Mucosa of descending colon (tissue), 3 donors: ENCODE data around the gene OR7C2. TPM values are rescaled to one million over a fixed set of nuclear protein-coding genes. Genes with fewer than 3 reads are reported as not detected.
"Not testable (repeated sequence)": the region's sequence is repeated elsewhere in the genome, so short reads cannot be mapped to it uniquely, and the experiment has no call there.

Experiments used
- ATAC-seq: fragments of 200-7000 bp; cut with Tn5 transposase; one replicate; pipeline ENCODE4 v1.9.1; 2020; ENCODE audit warnings: mild to moderate bottlenecking, moderate library complexity
- DNase-seq, 3 donors: peaks; one replicate each; pipeline ENCODE4 v3.0.0-alpha.2; 2020
- H3K36me3 ChIP-seq: fragments of 200-600 bp; one replicate; pipeline ENCODE4 v1.8.0; 2021; ENCODE audit warnings: low read depth, mild to moderate bottlenecking
- H3K4me1 ChIP-seq: fragments of 200-600 bp; one replicate; pipeline ENCODE4 v1.8.0; 2021; ENCODE audit warnings: low read depth, mild to moderate bottlenecking
- H3K4me3 ChIP-seq: fragments of 200-600 bp; one replicate; pipeline ENCODE4 v1.8.0; 2021; ENCODE audit warnings: mild to moderate bottlenecking
- H3K9me3 ChIP-seq: fragments of 200-600 bp; one replicate; pipeline ENCODE4 v1.8.0; 2021; ENCODE audit warnings: mild to moderate bottlenecking
- CTCF ChIP-seq: fragments of 200-600 bp; IDR thresholded peaks from one replicate; pipeline ENCODE4 v1.8.0; 2022; ENCODE audit warnings: antibody characterized with exemption, mild to moderate bottlenecking
- intact Hi-C, 2 donors: fragments of 100-400 bp; cut with DNase I in 1 of 2; cut with micrococcal nuclease in 1 of 2; formaldehyde crosslinking; loops; one replicate each; pipeline versions ENCODE4 v1.11.0 to v1.11.1; 2022; cut with DNase I, micrococcal nuclease
- total RNA-seq, 3 donors: library from RNA; stranded (reverse); fragmentation: NEBNext Ultra II Directional in 2 of 3; extraction: Animal tissue kit (Norgen Biotek cat#: 25700) in 2 of 3; gene quantifications; one replicate each; pipeline versions ENCODE4 v1.2.1 to v1.2.4, GENCODE V29; 2021 to 2023
- donor health status: DM: no; HTN: no; CAD: no; lungs with moderate emphysema.
- donor health status: DM: no; HTN: no; CAD: no.
- donor health status: DM: no; HTN: yes; CAD: no.

The OR7C2 gene
- total RNA-seq, 3 donors from 2014 or later = not detected

- H3K9me3 ChIP-seq = no peaks in the 10 kb centered on the region
- no peaks in the 10 kb centered on the region for H3K4me1 ChIP-seq
- ATAC-seq (no peak), DNase-seq (no peak)
- intact Hi-C loops = no loop called here
- H3K4me3 ChIP-seq = no peak overlapping the region
- no peak for TF ChIP-seq CTCF
- no peaks in the 10 kb centered on the region for H3K36me3 ChIP-seq
Observed at GRCh38 chr19:14940266-14940665, 1.0 kb upstream of the OR7C2 start.

GRCh38 chr19:14943601-14944000 is 2.3 kb downstream of the OR7C2 start:
- Histone ChIP-seq H3K36me3 (no peaks in the 10 kb centered on the region), H3K4me1 (no peaks in the 10 kb centered on the region), H3K9me3 (no peaks in the 10 kb centered on the region), H3K4me3 (no peak overlapping the region)
- no peak for TF ChIP-seq CTCF
- ATAC-seq (no peak), DNase-seq (no peak)
- intact Hi-C loops = no loop called here

DNA sequence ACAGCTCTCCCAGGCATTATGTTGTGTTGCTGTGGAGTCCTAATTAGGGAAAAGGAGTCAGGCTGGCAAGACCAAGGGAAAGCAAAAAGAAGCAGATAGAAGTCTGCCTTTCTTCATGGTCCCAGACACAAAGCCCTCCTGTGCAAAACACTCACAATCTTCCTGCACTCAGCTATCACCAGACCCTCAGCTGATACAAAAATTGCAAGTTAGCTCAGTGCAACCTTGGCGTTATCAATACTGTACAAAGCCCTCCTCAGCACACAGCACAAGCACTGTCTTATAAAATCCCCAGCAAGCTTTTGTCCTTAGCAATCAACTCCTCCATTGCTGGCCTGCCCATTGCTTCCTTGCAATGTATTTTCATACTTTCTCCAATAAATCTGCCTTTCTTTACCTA is 3.2 kb downstream of the OR7C2 start:
- no peak for TF ChIP-seq CTCF

DNA sequence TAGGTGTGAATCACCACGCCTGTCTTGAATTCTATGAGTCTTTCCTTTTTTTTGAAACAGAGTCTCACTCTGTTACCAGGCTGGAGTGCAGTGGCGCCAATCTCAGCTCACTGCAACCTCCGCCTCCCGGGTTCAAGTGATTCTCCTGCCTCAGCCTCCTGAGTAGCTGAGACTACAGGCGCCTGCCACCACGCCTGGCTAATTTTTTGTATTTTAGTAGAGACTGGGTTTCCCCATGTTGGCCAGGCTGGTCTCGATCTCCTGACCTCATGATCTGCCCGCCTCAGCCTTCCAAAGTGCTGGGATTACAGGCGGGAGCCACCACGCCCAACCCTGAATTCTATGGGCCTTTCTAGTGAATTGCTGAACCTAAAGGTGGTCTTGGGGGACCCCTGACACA is 8.1 kb downstream of the OR7C2 start:
- H3K36me3 ChIP-seq, intact Hi-C loops, H3K9me3 ChIP-seq, H3K4me1 ChIP-seq, DNase-seq, ATAC-seq, H3K4me3 ChIP-seq: not testable (repeated sequence)

More for the DNA sequence above, 3.2 kb downstream of the OR7C2 start:
- intact Hi-C loops = no loop called here
- no peak overlapping the region for H3K4me3 ChIP-seq
- H3K4me1 ChIP-seq = no peaks in the 10 kb centered on the region
- H3K36me3 ChIP-seq = no peaks in the 10 kb centered on the region
- ATAC-seq = no peak
- no peaks in the 10 kb centered on the region for H3K9me3 ChIP-seq
- DNase-seq = no peak

DNA sequence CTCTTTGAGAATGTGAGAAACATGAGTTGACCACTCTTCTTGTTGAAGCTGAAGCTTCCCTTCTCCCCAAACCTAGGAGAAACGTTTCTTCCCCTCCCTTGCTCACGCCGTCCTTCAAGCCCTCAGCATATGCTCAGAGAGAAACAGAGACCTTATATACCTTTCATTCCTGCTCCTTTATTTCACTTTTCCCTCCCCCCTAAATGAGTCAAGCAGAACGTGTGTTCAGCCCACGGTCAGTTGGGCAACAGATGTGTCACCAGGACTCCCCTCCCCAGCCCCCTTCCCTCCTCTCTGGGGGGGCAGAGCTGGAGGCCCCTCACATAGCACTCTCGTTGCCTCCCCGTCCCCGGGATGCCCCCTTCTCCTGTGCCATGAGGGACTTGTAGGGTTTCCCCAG is 8.6 kb downstream of the OR7C2 start:
- no peaks in the 10 kb centered on the region for H3K9me3 ChIP-seq
- DNase-seq (no peak), ATAC-seq (no peak)
- H3K4me3 ChIP-seq = no peak overlapping the region
- H3K36me3 ChIP-seq = no peaks in the 10 kb centered on the region
- no peaks in the 10 kb centered on the region for H3K4me1 ChIP-seq
- TF ChIP-seq CTCF = no peak
- intact Hi-C loops = no loop called here

DNA sequence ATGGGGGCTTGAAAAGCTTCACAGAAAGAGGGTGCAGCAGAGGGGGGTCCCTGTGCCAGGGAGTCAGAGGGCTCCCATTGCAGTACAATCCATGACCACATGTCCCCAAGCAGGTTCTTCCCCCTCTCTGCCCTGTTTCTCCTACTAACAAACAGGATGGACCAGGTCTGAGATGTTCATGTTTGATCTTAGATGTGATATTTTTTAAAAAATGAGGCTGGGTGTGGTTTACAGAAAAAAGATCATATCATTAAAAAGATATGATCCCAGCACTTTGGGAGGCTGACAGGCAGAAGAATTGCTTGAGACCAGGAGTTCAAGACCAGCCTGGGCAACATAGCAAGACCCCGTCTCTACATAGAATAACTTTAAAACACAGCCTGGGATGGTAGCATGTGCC is 9.1 kb downstream of the OR7C2 start:
- no peaks in the 10 kb centered on the region for H3K36me3 ChIP-seq

More for the DNA sequence above, 9.1 kb downstream of the OR7C2 start:
- Histone ChIP-seq H3K9me3 (no peaks in the 10 kb centered on the region), H3K4me1 (no peaks in the 10 kb centered on the region), H3K4me3 (no peak overlapping the region)
- no peak for TF ChIP-seq CTCF
- ATAC-seq (no peak), DNase-seq (no peak)
- intact Hi-C loops = no loop called here
